OCI-LY7 (cell line): Measurements from ENCODE around the gene SETDB1. TPM values are rescaled to one million over a fixed set of nuclear protein-coding genes. Genes with fewer than 3 reads are reported as not detected.

Experiments
- BruUV-seq: library from RNA; stranded (reverse); fragments of 400-500 nt; replicated peaks from 2 replicates; lab custom pipeline; 2021; lab: Mats Ljungman, UMichigan
- CTCF ChIA-PET: fragments of 300-600 bp; sonication (Branson Sonifier 250); formaldehyde crosslinking; loops from one replicate; lab custom pipeline; 2022; ENCODE audit warnings: antibody characterized with exemption; ENCODE audit not compliant: unreplicated experiment; lab: Charles Lee
- POLR2A ChIA-PET: fragments of 300-600 bp; sonication (Branson Sonifier 250); formaldehyde crosslinking; loops from one replicate; lab custom pipeline; 2022; ENCODE audit warnings: antibody characterized with exemption; lab: Charles Lee
- DNase-seq: peaks from one replicate; pipeline ENCODE4 v3.0.0-alpha.2; 2015; ENCODE audit warnings: low spot score
- H2AFZ ChIP-seq: fragments of 200-600 bp; sonication (generic), shearing (Covaris generic); 2 replicates; pipeline ENCODE4 v1.6.1; 2014; ENCODE audit warnings: mild to moderate bottlenecking, antibody characterized with exemption, low read length, moderate library complexity
- H3K27ac ChIP-seq: fragments of 200-600 bp; sonication (generic); 2 replicates; pipeline ENCODE4 v1.5.1; 2014; ENCODE audit warnings: mixed run types, low read depth, mild to moderate bottlenecking, moderate library complexity, low read length, inconsistent platforms; ENCODE audit not compliant: poor library complexity, severe bottlenecking
- H3K36me3 ChIP-seq: fragments of 200-600 bp; sonication (generic); 2 replicates; pipeline ENCODE4 v1.6.1; 2014; ENCODE audit warnings: mild to moderate bottlenecking, antibody characterized with exemption, low read length, moderate library complexity, mixed read lengths; ENCODE audit not compliant: insufficient read depth
- H3K4me1 ChIP-seq: fragments of 200-600 bp; sonication (generic); 2 replicates; pipeline ENCODE4 v1.5.1; 2014; ENCODE audit warnings: mild to moderate bottlenecking, low read length; ENCODE audit not compliant: insufficient read depth, poor library complexity, severe bottlenecking
- H3K4me2 ChIP-seq: fragments of 200-600 bp; sonication (generic); 2 replicates; pipeline ENCODE4 v1.6.1; 2014; ENCODE audit warnings: mild to moderate bottlenecking, low read length
- H3K4me3 ChIP-seq: fragments of 200-600 bp; sonication (generic); 2 replicates; pipeline ENCODE4 v1.5.1; 2014; ENCODE audit warnings: mild to moderate bottlenecking, low read depth, low read length; ENCODE audit not compliant: poor library complexity, severe bottlenecking
- H3K79me2 ChIP-seq: fragments of 200-600 bp; sonication (generic); 2 replicates; pipeline ENCODE4 v1.6.1; 2016; ENCODE audit warnings: low read depth, mild to moderate bottlenecking, low read length, moderate library complexity, mixed read lengths; ENCODE audit not compliant: insufficient read depth
- H3K9me2 ChIP-seq: fragments of 200-600 bp; sonication (generic); 2 replicates; pipeline ENCODE4 v1.6.1; 2016; ENCODE audit warnings: mild to moderate bottlenecking, low read length, mixed read lengths; ENCODE audit not compliant: insufficient read depth
- H3K9me3 ChIP-seq: fragments of 200-600 bp; sonication (generic); 2 replicates; pipeline ENCODE4 v1.6.1; 2014; ENCODE audit warnings: mild to moderate bottlenecking, mixed run types, low read length, mixed read lengths
- H4K20me1 ChIP-seq: fragments of 200-600 bp; sonication (generic); 2 replicates; pipeline ENCODE4 v1.6.1; 2014; ENCODE audit warnings: mild to moderate bottlenecking, antibody characterized with exemption, low read length, moderate library complexity, mixed read lengths; ENCODE audit not compliant: insufficient read depth
- CTCF ChIP-seq: fragments of 200-600 bp; sonication (generic); conservative IDR thresholded peaks from 2 replicates; pipeline ENCODE4 v1.5.1; 2014; ENCODE audit warnings: mild to moderate bottlenecking, antibody characterized with exemption, low read length, moderate library complexity, mixed read lengths
- EZH2phosphoT487 ChIP-seq: fragments of 200-600 bp; sonication (generic); IDR thresholded peaks from 2 replicates; pipeline ENCODE4 v1.6.1; 2018; ENCODE audit warnings: low read depth, borderline replicate concordance, mild to moderate bottlenecking, mixed run types, antibody characterized with exemption, low read length, moderate library complexity, mixed read lengths
- intact Hi-C: fragments of 100-400 bp; cut with micrococcal nuclease; formaldehyde crosslinking; loops from one replicate; pipeline ENCODE4 v1.10.0; 2022; ENCODE audit not compliant: unreplicated experiment
- total RNA-seq, 2 experiments: library from RNA; depleted of rRNA in 1 of 2; stranded (reverse); fragments of >200 nt in 1 of 2; shearing (Covaris generic) in 1 of 2; gene quantifications; 2 replicates each; pipeline ENCODE4 v1.2.3, GENCODE V29; 2014 to 2022

Gene SETDB1
- total RNA-seq, 2 experiments from 2014 or later = 66.8 to 81.1 TPM

DNA sequence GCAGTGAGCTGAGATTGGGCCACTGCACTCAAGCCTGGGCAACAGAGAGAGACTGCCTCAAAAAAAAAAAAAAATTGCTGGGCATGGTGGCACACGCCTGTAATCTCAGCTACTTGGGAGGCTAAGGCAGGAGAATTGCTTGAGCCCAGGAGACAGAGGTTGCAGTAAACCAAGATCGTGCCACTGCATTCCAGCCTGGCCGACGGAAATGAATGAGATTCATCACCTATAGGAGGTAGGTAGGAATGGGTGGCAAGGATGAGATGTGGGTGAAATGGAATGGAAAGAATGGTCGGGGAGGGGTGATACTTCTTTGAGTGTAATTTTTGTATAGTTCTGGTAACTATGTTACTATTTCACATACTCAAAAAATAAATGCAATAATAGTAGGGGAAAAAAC, 23.8 kb upstream of the SETDB1 start:
- CTCF ChIA-PET = no interaction called here
- H3K9me3 ChIP-seq = no peaks in the 10 kb centered on the region
- no peaks in the 10 kb centered on the region for H3K36me3 ChIP-seq
- H2AFZ ChIP-seq = no peak overlapping the region
- POLR2A ChIA-PET = no interaction called here
- DNase-seq = no peak
- no peaks in the 10 kb centered on the region for H3K4me1 ChIP-seq
- TF ChIP-seq CTCF (no peak), EZH2phosphoT487 (no peak)
- H3K4me2 ChIP-seq = no peak overlapping the region
- H4K20me1 ChIP-seq = no peaks in the 10 kb centered on the region
- no TSS peak for BruUV-seq
- no peak overlapping the region for H3K27ac ChIP-seq
- intact Hi-C loops = no loop called here
- H3K4me3 ChIP-seq = no peak overlapping the region
- no peaks in the 10 kb centered on the region for H3K79me2 ChIP-seq
- H3K9me2 ChIP-seq = no peaks in the 10 kb centered on the region

DNA sequence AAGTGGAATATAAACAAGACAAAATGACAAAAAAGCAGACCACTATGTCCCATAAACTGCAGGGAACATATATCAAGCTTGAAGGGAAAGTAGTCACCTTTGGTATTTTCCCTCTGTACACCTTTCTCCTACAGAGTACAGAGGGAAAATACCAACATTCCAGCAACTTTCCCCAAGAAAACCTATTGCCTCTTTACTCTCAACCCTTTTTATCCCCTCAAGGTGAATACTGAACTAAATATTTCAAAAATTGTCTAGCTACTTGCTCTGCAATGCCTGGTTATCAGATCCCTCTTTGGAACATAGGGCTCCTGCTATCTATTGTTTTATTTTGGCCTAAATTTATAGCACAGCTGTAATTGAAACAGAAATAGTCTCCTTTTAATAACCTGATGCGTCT, 23.4 kb upstream of the SETDB1 start:
- no peaks in the 10 kb centered on the region for H4K20me1 ChIP-seq
- POLR2A ChIA-PET = no interaction called here
- no peak for DNase-seq
- H3K9me3 ChIP-seq = no peaks in the 10 kb centered on the region
- TF ChIP-seq EZH2phosphoT487 (no peak), CTCF (no peak)
- no peak overlapping the region for H3K4me3 ChIP-seq
- no peak overlapping the region for H3K4me2 ChIP-seq
- H3K9me2 ChIP-seq = no peaks in the 10 kb centered on the region
- BruUV-seq = no TSS peak
- no peak overlapping the region for H2AFZ ChIP-seq
- H3K79me2 ChIP-seq = no peaks in the 10 kb centered on the region
- no peaks in the 10 kb centered on the region for H3K4me1 ChIP-seq
- intact Hi-C loops = no loop called here
- no peak overlapping the region for H3K27ac ChIP-seq
- no peaks in the 10 kb centered on the region for H3K36me3 ChIP-seq
- CTCF ChIA-PET = no interaction called here

DNA sequence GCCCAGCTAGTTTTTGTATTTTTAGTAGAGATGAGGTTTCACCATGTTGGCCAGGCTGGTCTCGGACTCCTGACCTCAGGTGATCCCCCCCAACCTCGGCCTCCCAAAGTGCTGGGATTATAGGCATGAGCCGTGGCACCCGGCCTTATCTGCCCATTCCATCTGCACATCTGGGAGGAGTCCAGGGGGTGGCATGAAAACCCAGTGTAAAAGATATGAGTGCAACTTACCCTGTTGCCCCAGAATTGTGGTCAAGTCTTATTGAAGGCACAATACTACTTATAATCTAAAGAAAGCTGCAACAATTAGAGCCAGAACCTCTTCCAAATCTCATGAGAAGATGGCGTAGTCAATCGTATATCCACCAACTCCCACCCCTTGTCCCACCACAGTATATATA, 20.9 kb upstream of the SETDB1 start:
- no peaks in the 10 kb centered on the region for H4K20me1 ChIP-seq
- TF ChIP-seq CTCF = no peak
- TF ChIP-seq EZH2phosphoT487 = no peak
- ChIA-PET POLR2A (interaction anchor here (0.7 kb wide), 3 partner anchors 14 to 326 kb away, joined by 5 to 10 read pairs (median 6); partner anchors contain the start of gene MCL1), CTCF (no interaction called here)
- intact Hi-C loops = no loop called here
- H3K4me2 ChIP-seq = no peak overlapping the region
- DNase-seq = no peak
- no peak overlapping the region for H3K4me3 ChIP-seq
- BruUV-seq = no TSS peak
- H3K9me2 ChIP-seq = no peaks in the 10 kb centered on the region
- peaks cover 5% of the 10 kb centered on the region; the same call in 1 of the 2 replicates for H3K9me3 ChIP-seq
- H3K79me2 ChIP-seq = no peaks in the 10 kb centered on the region
- H2AFZ ChIP-seq = no peak overlapping the region
- H3K4me1 ChIP-seq = peaks cover 8% of the 10 kb centered on the region
- H3K36me3 ChIP-seq = no peaks in the 10 kb centered on the region
- no peak overlapping the region for H3K27ac ChIP-seq
